A673 (cell line): ENCODE measurements around the gene FBLN2. TPM values are rescaled to one million over a fixed set of nuclear protein-coding genes. Genes with fewer than 3 reads are reported as not detected.

Source experiments
- BruUV-seq: library from RNA; stranded (reverse); fragments of 400-500 nt; replicated peaks from 2 replicates; lab custom pipeline; 2021; lab: Mats Ljungman, UMichigan
- CTCF ChIA-PET: fragments of 300-600 bp; sonication (Branson Sonifier 250); formaldehyde crosslinking; loops from one replicate; lab custom pipeline; 2022; ENCODE audit warnings: antibody characterized with exemption; lab: Charles Lee
- POLR2A ChIA-PET: fragments of 300-600 bp; sonication (Branson Sonifier 250); formaldehyde crosslinking; loops from one replicate; lab custom pipeline; 2022; ENCODE audit warnings: antibody characterized with exemption; ENCODE audit not compliant: low non-redundant PET; lab: Charles Lee
- DNase-seq: peaks from one replicate; pipeline ENCODE4 v3.0.0-alpha.2; 2015; ENCODE audit warnings: low spot score
- H3K27ac ChIP-seq: fragments of 200-600 bp; sonication (generic); 2 replicates; pipeline ENCODE4 v1.5.1; 2016; ENCODE audit warnings: mixed run types, low read depth, mild to moderate bottlenecking, mixed read lengths, antibody characterized with exemption, low read length; ENCODE audit not compliant: poor library complexity, severe bottlenecking
- H3K27me3 ChIP-seq: fragments of 200-600 bp; sonication (generic); replicated peaks from 2 replicates; pipeline ENCODE4 v1.6.1; 2017; ENCODE audit warnings: mixed run types, low read depth, mild to moderate bottlenecking, mixed read lengths, antibody characterized with exemption, low read length; ENCODE audit not compliant: insufficient read depth, poor library complexity
- H3K36me3 ChIP-seq: fragments of 200-600 bp; sonication (generic); 2 replicates; pipeline ENCODE4 v1.6.1; 2016; ENCODE audit warnings: mixed run types, mild to moderate bottlenecking, mixed read lengths, antibody characterized with exemption, low read length; ENCODE audit not compliant: insufficient read depth, poor library complexity, severe bottlenecking
- H3K4me1 ChIP-seq: fragments of 200-600 bp; sonication (generic); 2 replicates; pipeline ENCODE4 v1.6.1; 2017; ENCODE audit warnings: mixed run types, mild to moderate bottlenecking, mixed read lengths, antibody characterized with exemption, low read length; ENCODE audit not compliant: insufficient read depth, poor library complexity, severe bottlenecking
- H3K4me3 ChIP-seq: fragments of 200-600 bp; sonication (generic); 2 replicates; pipeline ENCODE4 v1.5.1; 2016; ENCODE audit warnings: low read depth, mixed run types, mild to moderate bottlenecking, mixed read lengths, low read length; ENCODE audit not compliant: poor library complexity, severe bottlenecking
- H3K9me3 ChIP-seq: fragments of 200-600 bp; sonication (generic); 2 replicates; pipeline ENCODE4 v1.6.1; 2016; ENCODE audit warnings: mixed run types, low read depth, mild to moderate bottlenecking, mixed read lengths, antibody characterized with exemption, low read length; ENCODE audit not compliant: poor library complexity, severe bottlenecking
- EZH2 ChIP-seq: fragments of 200-600 bp; sonication (generic); IDR thresholded peaks from 2 replicates; pipeline ENCODE4 v1.6.1; 2017; ENCODE audit warnings: borderline replicate concordance, low read depth, mild to moderate bottlenecking, mixed read lengths, antibody characterized with exemption, low read length; ENCODE audit not compliant: poor library complexity, severe bottlenecking
- intact Hi-C: fragments of 100-400 bp; cut with micrococcal nuclease; formaldehyde crosslinking; loops from one replicate; pipeline ENCODE4 v1.10.0; 2022; ENCODE audit not compliant: unreplicated experiment
- total RNA-seq: library from RNA; stranded (reverse); gene quantifications from 2 replicates; pipeline ENCODE4 v1.2.3, GENCODE V29; 2021
- TF ChIP-seq, protein P1 (sequence below): fragments of 300-800, 200-600 bp; sonication (generic); conservative IDR thresholded peaks from 2 replicates; pipeline ENCODE4 v1.5.1; 2017; ENCODE audit warnings: low read depth, mild to moderate bottlenecking, antibody characterized with exemption, low read length, moderate library complexity, mixed read lengths

Gene FBLN2
- total RNA-seq, 1 experiment from 2014 or later, result 0.71 TPM

DNA sequence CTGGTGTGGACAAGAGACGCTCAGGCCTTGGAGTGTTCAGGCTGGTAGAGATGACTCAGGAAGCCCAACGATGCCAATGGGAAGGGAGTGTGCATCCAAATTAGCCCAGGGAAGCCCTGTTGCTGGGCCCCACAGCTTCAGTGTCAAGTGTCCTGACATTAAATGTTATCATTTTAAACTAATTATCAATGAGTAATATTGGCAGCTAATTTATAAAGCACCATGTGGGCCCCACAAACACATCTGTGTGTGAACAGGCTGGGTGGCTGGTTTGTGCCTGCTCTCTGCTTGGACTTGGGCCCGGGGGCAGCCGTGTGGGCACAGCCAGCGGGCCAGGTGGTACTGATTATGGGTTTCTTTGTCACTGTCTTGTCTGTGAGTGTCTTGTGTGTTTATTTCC lies 15.0 kb downstream of the FBLN2 start:
- POLR2A ChIA-PET, result no interaction called here

DNA sequence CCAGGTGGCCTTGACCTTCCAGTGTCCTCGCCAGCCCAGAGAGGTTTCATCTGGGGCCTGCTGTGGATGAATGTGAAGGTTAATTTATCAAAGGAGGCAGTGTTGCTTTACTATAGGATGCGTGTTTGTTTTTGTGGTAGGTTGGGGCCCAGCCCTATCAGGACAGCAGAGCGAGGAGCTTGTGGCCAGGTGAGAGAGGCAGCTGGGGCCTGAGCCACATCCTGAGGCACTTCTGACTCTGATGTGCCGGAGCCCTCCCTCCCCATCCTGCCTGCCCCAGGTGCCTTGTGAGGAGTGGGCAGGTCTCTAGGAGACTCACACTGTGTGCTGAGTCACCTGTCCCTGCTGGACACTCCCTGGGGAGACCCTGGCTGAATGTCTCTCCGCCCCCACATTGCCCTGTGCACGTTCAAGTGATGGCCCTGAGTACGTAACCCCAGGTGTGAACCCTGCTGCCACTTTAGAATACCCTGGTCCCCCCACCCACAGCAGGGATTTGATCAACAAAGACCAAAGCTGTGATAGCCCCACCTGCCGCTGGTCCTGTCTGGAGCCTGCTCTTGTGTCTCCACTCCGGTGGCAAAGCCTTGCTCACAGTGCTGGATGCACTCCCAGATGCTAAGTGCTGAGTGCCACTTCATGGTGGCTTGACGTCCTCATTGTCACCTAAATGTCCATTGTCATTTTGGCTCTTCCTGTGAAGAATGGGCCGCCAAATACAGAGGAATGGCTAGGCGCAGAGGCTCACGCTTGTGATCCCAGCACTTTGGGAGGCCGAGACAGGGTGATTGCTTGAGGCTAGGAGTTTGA lies 16.0 kb downstream of the FBLN2 start:
- no peaks in the 10 kb centered on the region for H3K4me1 ChIP-seq
- ChIA-PET POLR2A (no interaction called here), CTCF (no interaction called here)
- no peaks in the 10 kb centered on the region for H3K36me3 ChIP-seq
- intact Hi-C loops, result no loop called here
- H3K27ac ChIP-seq, result no peak overlapping the region
- DNase-seq, result no peak
- TF ChIP-seq, protein P1, sequence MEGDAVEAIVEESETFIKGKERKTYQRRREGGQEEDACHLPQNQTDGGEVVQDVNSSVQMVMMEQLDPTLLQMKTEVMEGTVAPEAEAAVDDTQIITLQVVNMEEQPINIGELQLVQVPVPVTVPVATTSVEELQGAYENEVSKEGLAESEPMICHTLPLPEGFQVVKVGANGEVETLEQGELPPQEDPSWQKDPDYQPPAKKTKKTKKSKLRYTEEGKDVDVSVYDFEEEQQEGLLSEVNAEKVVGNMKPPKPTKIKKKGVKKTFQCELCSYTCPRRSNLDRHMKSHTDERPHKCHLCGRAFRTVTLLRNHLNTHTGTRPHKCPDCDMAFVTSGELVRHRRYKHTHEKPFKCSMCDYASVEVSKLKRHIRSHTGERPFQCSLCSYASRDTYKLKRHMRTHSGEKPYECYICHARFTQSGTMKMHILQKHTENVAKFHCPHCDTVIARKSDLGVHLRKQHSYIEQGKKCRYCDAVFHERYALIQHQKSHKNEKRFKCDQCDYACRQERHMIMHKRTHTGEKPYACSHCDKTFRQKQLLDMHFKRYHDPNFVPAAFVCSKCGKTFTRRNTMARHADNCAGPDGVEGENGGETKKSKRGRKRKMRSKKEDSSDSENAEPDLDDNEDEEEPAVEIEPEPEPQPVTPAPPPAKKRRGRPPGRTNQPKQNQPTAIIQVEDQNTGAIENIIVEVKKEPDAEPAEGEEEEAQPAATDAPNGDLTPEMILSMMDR, result no peak
- no peak for TF ChIP-seq EZH2
- no TSS peak for BruUV-seq
- no peak overlapping the region for H3K4me3 ChIP-seq
- H3K27me3 ChIP-seq, result no peaks in the 10 kb centered on the region
- H3K9me3 ChIP-seq, result no peaks in the 10 kb centered on the region

More for the DNA sequence above, 15.0 kb downstream of the FBLN2 start:
- H3K36me3 ChIP-seq, result no peaks in the 10 kb centered on the region
- no TSS peak for BruUV-seq
- no peaks in the 10 kb centered on the region for H3K4me1 ChIP-seq
- no peaks in the 10 kb centered on the region for H3K9me3 ChIP-seq
- intact Hi-C loops, result no loop called here
- TF ChIP-seq EZH2, result no peak
- TF ChIP-seq, protein P1, result no peak
- CTCF ChIA-PET, result no interaction called here
- H3K27ac ChIP-seq, result no peak overlapping the region
- H3K27me3 ChIP-seq, result no peaks in the 10 kb centered on the region
- H3K4me3 ChIP-seq, result no peak overlapping the region
- DNase-seq, result no peak

DNA sequence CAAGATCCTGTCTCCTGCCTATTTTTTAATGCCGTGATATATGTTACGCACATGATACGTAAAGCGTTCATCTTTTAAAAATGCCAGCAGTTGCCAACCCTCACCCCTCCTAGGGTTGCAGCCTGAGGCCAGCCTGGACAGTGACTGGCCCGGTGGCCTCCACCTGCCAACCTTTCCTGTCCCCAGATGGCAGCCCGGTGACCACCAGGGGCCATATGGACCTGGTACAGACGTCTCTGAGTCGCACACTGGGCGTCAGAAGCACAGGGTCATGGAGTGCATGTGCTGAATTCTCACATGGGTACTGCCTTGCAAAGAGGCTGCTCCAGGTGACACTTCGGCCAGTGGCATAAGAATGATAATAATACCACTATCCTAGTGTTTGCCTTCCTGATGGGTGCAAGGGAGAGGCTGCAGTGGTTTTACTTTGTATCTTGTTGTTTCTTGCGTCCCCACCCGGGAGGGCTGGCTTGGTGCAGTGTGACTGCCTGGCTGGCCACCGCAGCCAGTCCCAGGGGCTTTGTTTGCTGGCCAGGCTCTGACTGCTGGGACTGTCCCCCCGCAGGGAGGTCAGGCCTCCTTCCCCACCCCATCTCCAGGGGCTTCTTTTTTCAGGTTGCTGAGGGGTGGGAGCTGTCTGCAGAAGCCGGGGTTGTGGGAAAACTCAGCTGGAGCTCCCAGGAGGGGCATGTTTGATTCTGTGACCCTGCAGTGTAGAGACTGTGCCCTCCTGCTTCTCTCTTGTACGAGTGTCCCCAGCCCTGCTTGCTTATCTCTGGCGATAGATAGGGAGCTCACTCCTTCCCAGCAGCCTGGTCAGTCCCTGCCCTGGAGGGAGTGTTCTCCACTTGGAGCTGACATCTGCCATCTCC lies 16.9 kb downstream of the FBLN2 start:
- no peak overlapping the region for H3K4me3 ChIP-seq
- H3K27me3 ChIP-seq, result no peaks in the 10 kb centered on the region
- DNase-seq, result no peak
- ChIA-PET CTCF (no interaction called here), POLR2A (no interaction called here)
- BruUV-seq, result no TSS peak
- H3K36me3 ChIP-seq, result no peaks in the 10 kb centered on the region
- H3K4me1 ChIP-seq, result no peaks in the 10 kb centered on the region
- TF ChIP-seq, protein P1, result no peak
- no peak for TF ChIP-seq EZH2
- H3K9me3 ChIP-seq, result no peaks in the 10 kb centered on the region
- no peak overlapping the region for H3K27ac ChIP-seq
- intact Hi-C loops, result no loop called here
